ENCODE measurements around the gene MLC1.

MLC1 gene

GRCh38 chr22:50019316-50019715 lies 65.9 kb downstream of the MLC1 start:
- Histone ChIP-seq H3K79me2 (ENCODE audit: insufficient read depth, low read depth) (no peaks in the 10 kb centered on the region), H3K27ac (no peak overlapping the region), H3K4me1 (ENCODE audit: low read depth, poor library complexity, severe bottlenecking) (no peaks in the 10 kb centered on the region), H3K9ac (no peak overlapping the region), H3K4me2 (no peak overlapping the region), H3K36me3 (ENCODE audit: insufficient read depth) (no peaks in the 10 kb centered on the region), H2AFZ (ENCODE audit: low read depth) (no peak overlapping the region), H4K20me1 (ENCODE audit: insufficient read depth) (no peaks in the 10 kb centered on the region), H3K4me3 (IDR thresholded peaks at IDR 0.05; ENCODE audit: insufficient read depth, low read depth, low read length) (no peak overlapping the region), H3K27me3 (ENCODE audit: insufficient read depth, low read depth) (no peaks in the 10 kb centered on the region)
- TF ChIP-seq, protein P1, sequence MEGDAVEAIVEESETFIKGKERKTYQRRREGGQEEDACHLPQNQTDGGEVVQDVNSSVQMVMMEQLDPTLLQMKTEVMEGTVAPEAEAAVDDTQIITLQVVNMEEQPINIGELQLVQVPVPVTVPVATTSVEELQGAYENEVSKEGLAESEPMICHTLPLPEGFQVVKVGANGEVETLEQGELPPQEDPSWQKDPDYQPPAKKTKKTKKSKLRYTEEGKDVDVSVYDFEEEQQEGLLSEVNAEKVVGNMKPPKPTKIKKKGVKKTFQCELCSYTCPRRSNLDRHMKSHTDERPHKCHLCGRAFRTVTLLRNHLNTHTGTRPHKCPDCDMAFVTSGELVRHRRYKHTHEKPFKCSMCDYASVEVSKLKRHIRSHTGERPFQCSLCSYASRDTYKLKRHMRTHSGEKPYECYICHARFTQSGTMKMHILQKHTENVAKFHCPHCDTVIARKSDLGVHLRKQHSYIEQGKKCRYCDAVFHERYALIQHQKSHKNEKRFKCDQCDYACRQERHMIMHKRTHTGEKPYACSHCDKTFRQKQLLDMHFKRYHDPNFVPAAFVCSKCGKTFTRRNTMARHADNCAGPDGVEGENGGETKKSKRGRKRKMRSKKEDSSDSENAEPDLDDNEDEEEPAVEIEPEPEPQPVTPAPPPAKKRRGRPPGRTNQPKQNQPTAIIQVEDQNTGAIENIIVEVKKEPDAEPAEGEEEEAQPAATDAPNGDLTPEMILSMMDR (conservative IDR thresholded peaks at IDR 0.05; ENCODE audit: low read depth, low read length), result no peak

DNA sequence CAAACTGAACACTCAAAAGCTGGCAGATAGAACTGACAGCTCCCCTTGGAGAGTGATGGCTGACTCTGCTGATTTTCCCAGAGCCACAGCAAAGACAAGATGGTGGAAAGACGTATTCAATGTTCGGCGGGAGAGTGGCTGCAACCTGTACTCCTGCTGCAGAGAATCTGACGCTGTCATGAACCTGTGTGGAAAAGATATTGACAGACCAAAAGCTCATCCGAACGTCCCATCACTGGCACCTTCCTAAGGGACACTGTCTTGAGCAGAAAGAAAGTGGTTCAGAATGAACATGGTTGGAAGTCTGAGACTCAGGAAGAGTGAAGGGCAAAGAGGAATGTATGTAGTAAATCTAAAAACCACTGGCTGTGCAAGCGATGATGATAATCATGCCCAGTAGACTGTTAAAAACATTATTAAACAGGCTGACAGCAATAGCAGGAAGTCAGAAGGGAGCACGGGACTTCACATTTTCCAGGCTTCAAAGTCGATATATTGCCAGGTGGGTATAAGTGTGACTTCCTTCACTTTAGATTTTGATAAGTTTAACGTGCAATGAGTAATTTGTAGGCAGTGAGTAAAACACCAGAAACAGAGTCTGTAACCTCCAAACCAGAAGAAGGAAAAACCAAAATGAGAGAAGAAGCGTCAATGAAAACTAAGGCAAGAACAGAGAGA lies 66.5 kb downstream of the MLC1 start:
- no peaks in the 10 kb centered on the region for H4K20me1 ChIP-seq (ENCODE audit: insufficient read depth)
- H3K4me3 ChIP-seq (IDR thresholded peaks at IDR 0.05; ENCODE audit: insufficient read depth, low read depth, low read length), result no peak overlapping the region
- TF ChIP-seq, protein P1 (conservative IDR thresholded peaks at IDR 0.05; ENCODE audit: low read depth, low read length), result no peak
- H3K4me2 ChIP-seq, result no peak overlapping the region
- H3K9ac ChIP-seq, result no peak overlapping the region
- no peaks in the 10 kb centered on the region for H3K36me3 ChIP-seq (ENCODE audit: insufficient read depth)
- H3K4me1 ChIP-seq (ENCODE audit: low read depth, poor library complexity, severe bottlenecking), result no peaks in the 10 kb centered on the region
- H3K27ac ChIP-seq, result no peak overlapping the region
- no peaks in the 10 kb centered on the region for H3K79me2 ChIP-seq (ENCODE audit: insufficient read depth, low read depth)
- H3K27me3 ChIP-seq (ENCODE audit: insufficient read depth, low read depth), result no peaks in the 10 kb centered on the region
- H2AFZ ChIP-seq (ENCODE audit: low read depth), result no peak overlapping the region

DNA sequence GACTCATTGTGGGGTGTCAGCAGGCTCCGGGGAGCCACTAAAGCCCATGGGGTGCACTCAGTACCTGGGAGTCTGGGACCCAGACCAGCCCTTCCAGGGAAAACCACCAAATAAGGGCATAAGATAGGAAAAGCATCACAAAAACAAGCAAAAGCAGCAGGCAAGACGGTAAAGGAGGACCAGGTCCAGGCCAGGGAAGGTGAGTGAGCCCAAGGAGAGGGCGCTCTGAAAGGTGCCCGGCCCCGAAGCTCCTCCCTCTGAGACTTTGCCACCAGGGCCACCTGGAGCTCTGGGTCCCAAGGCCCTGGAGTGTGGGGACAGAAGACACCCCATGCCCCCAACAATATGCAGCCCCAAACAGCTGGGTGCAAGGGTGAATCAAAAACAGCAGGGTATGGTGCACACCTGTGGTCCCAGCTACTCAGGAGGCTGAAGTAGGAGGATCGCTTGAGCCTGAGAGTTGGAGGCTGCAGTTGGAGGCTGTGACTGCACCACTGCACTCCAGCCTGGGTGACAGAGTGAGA lies 67.5 kb downstream of the MLC1 start:
- no peak overlapping the region for H3K4me2 ChIP-seq
- no peaks in the 10 kb centered on the region for H3K4me1 ChIP-seq (ENCODE audit: low read depth, poor library complexity, severe bottlenecking)
- no peaks in the 10 kb centered on the region for H3K36me3 ChIP-seq (ENCODE audit: insufficient read depth)
- H3K4me3 ChIP-seq (IDR thresholded peaks at IDR 0.05; ENCODE audit: insufficient read depth, low read depth, low read length), result no peak overlapping the region
- no peak overlapping the region for H2AFZ ChIP-seq (ENCODE audit: low read depth)
- TF ChIP-seq, protein P1 (conservative IDR thresholded peaks at IDR 0.05; ENCODE audit: low read depth, low read length), result no peak
- H3K27ac ChIP-seq, result no peak overlapping the region
- no peak overlapping the region for H3K9ac ChIP-seq
- H4K20me1 ChIP-seq (ENCODE audit: insufficient read depth), result no peaks in the 10 kb centered on the region
- H3K79me2 ChIP-seq (ENCODE audit: insufficient read depth, low read depth), result no peaks in the 10 kb centered on the region
- H3K27me3 ChIP-seq (ENCODE audit: insufficient read depth, low read depth), result no peaks in the 10 kb centered on the region

DNA sequence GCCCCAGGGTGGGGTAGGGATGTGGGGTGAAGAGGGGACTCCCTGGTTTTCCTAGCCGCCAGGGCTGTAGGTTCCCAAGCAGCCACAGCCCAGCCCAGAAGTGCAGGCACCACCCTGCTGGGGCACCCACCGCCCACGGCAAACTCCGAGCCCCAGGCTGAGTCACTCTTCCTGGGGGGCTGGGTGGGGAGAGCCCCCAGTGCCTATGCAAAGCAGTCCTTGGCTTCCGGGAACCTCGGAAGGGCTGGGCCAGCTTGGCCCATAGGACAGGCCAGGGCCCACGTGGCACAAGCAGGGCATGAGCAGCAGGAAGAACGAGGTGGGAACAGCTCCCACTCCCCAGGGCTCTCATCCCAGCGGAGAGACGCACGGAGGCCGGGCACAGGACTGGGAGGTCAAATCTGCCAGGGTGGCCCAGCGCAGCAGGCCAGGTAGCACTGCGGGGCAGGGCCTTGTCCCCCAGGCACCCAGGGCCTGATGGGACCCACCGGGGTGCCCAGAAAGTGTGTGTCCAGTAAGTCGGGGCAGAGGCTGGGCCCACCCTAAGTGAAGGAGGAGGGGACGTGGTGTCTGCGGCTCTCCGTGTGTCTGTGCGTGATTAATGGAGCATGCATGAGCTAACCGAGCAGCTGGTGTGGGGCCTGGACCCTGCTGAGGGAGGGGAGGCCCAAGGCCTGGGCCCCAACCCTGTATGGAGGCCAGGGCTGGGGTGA lies 68.1 kb downstream of the MLC1 start:
- Histone ChIP-seq H3K27ac (no peak overlapping the region), H2AFZ (ENCODE audit: low read depth) (no peak overlapping the region), H3K4me1 (ENCODE audit: low read depth, poor library complexity, severe bottlenecking) (no peaks in the 10 kb centered on the region), H3K79me2 (ENCODE audit: insufficient read depth, low read depth) (no peaks in the 10 kb centered on the region), H3K27me3 (ENCODE audit: insufficient read depth, low read depth) (no peaks in the 10 kb centered on the region), H4K20me1 (ENCODE audit: insufficient read depth) (no peaks in the 10 kb centered on the region), H3K9ac (no peak overlapping the region), H3K4me3 (IDR thresholded peaks at IDR 0.05; ENCODE audit: insufficient read depth, low read depth, low read length) (no peak overlapping the region), H3K4me2 (no peak overlapping the region), H3K36me3 (ENCODE audit: insufficient read depth) (no peaks in the 10 kb centered on the region)
- TF ChIP-seq, protein P1 (conservative IDR thresholded peaks at IDR 0.05; ENCODE audit: low read depth, low read length), result no peak
